HTERT RPE-1 (cell line): ENCODE measurements around the gene TRIM36.

Source experiments
- in situ Hi-C: fragments of 300-500 bp; cut with MboI; formaldehyde crosslinking; loops from 4 replicates; pipeline ENCODE4 v1.14.3; 2020; ENCODE audit warnings: low sequenced_read_pairs

TRIM36 gene

GRCh38 chr5:115169487-115170133, at the start of gene TRIM36:
TRIM36 (minus strand) TSS chr5:115169908; CDS start chr5:115169634, 274 bp downstream.
- in situ Hi-C loops: no loop called here

GRCh38 chr5:115214541-115214940, 44.8 kb upstream of the TRIM36 start:
- in situ Hi-C loops: no loop called here

GRCh38 chr5:115209279-115209678, 39.6 kb upstream of the TRIM36 start:
- in situ Hi-C loops: no loop called here

GRCh38 chr5:115202952-115203351, 33.2 kb upstream of the TRIM36 start:
- in situ Hi-C loops: no loop called here

- in situ Hi-C loops: no loop called here
These were observed 26.5 kb upstream of the TRIM36 start for GRCh38 chr5:115196161-115196560.

- in situ Hi-C loops: no loop called here
These were observed 25.0 kb upstream of the TRIM36 start for GRCh38 chr5:115194676-115195075.

- in situ Hi-C loops: no loop called here
These were observed 23.6 kb upstream of the TRIM36 start for GRCh38 chr5:115193295-115193694.

- in situ Hi-C loops: no loop called here
These were observed 22.4 kb upstream of the TRIM36 start for GRCh38 chr5:115192098-115192497.

- in situ Hi-C loops: no loop called here
These were observed 21.8 kb upstream of the TRIM36 start for GRCh38 chr5:115191474-115192031.

- in situ Hi-C loops: no loop called here
These were observed 20.7 kb upstream of the TRIM36 start for GRCh38 chr5:115190388-115190787.

GRCh38 chr5:115189866-115190265, 20.2 kb upstream of the TRIM36 start:
- in situ Hi-C loops: no loop called here

GRCh38 chr5:115186794-115187193, 17.1 kb upstream of the TRIM36 start:
- in situ Hi-C loops: no loop called here

GRCh38 chr5:115184770-115185169, 15.1 kb upstream of the TRIM36 start:
- in situ Hi-C loops: no loop called here

- in situ Hi-C loops: no loop called here
These were observed 12.0 kb upstream of the TRIM36 start for GRCh38 chr5:115181757-115182156.

GRCh38 chr5:115180165-115180709, 10.5 kb upstream of the TRIM36 start:
- in situ Hi-C loops: no loop called here

GRCh38 chr5:115179394-115180164, 9.9 kb upstream of the TRIM36 start:
- in situ Hi-C loops: no loop called here

- in situ Hi-C loops: no loop called here
These were observed 9.3 kb upstream of the TRIM36 start for GRCh38 chr5:115179030-115179393.

- in situ Hi-C loops: no loop called here
These were observed 1.3 kb upstream of the TRIM36 start for GRCh38 chr5:115170929-115171510.

- in situ Hi-C loops: no loop called here
These were observed 623 bp upstream of the TRIM36 start for GRCh38 chr5:115170134-115170928.

- in situ Hi-C loops: no loop called here
These were observed 750 bp downstream of the TRIM36 start for GRCh38 chr5:115168829-115169486.
